HG02981 (cell line): ENCODE results near the gene MYDGF.

Experiments
- ATAC-seq: cut with Tn5 transposase; IDR thresholded peaks from one replicate; pipeline ENCODE4 v1.9.1; 2021; ENCODE audit warnings: mild to moderate bottlenecking, moderate library complexity; ENCODE audit not compliant: unreplicated experiment

The MYDGF gene

DNA sequence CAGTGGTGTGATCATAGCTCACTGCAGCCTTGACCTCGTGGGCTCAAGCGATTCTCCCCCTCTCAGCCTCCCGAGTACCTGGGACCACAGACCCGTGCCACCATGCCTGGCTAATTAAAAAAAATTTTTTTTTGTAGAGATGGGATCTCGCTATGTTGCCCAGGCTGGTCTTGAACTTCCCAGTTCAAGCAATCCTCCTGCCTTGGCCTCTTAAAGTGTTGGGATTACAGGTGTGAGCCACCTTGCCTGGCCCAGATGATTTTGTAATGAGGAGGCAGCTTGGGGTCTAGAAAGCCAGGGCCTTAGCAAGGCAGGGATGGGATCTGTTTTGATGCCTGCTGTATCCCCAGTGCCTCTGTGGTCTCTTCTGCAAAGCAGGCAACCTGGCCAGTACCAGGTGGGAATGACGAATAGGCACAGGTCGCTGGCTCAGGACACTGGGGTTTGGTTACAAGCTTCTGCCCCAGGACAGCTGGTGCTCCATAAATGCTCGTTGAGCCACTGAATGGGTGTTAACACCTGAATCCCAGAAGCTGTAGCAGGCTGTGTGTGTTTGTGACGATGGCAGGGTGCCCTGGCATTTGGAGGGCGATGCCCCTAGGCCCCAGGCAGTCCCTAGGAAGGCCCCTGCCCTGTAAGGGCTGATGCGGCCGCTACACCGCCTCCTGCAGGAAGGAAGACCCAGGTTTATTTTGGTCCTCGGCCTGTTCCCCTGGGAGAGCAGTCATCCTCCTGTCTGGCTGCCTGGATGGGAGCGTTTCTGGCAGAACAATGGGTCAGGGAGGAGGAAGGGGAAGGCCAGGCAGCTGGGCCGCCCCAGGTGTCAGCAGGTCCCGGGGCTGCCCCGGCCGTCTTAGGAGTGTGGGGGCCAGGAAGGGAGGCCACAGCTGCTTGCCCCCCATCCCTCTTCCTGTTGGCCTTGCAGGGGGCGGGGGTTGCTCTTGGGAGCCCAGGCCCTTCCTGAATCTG is 22.2 kb downstream of the MYDGF start:
- no peak for ATAC-seq

DNA sequence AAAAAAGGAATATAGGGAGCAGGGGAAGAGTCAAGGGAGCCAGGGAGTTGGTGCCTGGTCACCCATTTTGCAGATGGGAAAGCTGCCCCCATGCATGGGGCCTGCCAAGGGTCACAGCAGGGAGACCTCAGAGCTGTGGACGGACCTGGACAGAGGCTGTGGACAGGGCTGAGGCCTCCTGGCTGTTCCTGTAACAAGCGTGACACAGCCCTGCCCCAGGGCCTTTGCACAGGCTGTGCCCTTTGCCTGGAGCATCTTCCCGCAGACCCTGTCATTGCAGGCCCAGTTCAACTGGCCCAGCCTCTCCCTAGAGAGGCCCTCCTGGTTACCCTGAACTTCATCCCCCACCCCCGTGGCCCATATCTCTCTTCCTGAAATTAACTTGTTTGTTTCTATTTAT is 24.4 kb downstream of the MYDGF start:
- no peak for ATAC-seq

DNA sequence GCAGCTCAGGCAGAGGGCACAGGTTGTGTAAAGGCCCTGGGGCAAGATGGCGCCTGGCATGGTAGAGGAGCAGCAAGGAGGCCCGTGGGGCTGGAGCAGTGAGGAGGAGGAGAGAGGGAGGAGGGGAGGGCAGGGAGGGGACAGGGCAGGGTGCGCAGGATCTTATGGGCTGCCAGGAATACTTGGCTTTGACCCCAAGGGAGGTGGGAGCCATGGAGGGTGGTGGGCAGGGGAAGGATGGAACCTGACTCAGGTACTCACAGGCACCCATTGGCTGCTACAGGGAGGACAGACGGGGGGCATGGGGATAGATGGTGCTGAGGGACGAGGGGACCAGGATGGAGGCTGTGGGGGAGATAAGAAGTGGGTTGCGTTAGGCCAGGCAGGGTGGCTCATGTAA is 27.5 kb downstream of the MYDGF start:
- ATAC-seq: no peak

DNA sequence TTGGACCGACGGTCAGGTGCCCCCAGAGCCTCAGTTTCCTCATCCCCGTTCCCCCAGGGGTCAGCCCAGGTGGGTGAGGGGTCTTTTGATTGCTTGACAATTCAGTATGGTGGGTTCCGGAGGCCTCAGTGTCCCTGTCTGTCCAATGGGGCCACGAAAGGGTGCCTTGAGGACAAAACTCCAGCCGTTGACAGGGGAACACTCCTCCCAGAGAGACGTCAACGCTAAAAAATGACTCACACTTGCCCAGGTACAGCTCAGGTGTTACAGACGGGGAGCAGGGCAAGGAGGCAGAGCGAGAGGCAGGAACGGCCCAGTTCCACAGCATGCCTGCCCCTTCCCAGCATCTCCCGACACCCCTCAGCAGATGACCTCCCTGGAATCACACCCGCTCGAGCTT is 29.0 kb downstream of the MYDGF start:
- no peak for ATAC-seq

DNA sequence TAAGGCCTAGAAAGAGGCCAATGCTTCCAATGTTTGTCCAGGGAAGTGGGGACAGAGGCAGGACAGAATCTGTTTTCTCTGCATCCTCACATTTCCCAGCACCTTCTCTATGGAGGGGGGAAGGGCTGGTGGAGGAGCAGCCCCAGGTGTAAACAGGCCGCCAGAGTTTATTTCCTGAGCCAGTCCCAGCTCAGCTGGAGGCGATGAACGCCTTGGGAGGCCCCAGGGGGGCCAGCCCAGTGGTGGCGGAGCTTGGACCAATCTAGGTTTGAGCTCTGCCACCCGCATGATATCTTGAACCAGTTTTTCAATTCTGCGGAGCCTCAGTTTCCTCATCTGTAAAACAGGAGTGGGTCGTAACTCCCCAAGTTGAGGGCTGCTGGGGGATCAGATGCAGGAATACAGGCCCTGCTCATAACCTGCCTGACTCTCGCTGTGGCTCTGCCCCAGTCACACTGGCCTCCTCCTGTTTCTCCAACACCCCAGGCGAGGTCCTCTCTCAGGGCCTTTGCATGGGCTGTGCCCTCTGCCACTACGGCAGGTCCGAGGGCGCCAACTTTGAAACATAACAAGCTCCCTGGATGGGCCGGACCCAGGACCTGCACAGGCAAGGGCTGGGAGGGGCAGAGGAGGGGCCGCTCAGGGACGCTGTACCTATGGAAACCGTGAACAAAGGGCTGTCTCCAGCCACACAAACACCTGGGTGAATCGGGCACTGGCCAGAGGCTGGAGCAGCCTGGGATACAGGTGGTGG is 29.7 kb downstream of the MYDGF start:
- no peak for ATAC-seq

DNA sequence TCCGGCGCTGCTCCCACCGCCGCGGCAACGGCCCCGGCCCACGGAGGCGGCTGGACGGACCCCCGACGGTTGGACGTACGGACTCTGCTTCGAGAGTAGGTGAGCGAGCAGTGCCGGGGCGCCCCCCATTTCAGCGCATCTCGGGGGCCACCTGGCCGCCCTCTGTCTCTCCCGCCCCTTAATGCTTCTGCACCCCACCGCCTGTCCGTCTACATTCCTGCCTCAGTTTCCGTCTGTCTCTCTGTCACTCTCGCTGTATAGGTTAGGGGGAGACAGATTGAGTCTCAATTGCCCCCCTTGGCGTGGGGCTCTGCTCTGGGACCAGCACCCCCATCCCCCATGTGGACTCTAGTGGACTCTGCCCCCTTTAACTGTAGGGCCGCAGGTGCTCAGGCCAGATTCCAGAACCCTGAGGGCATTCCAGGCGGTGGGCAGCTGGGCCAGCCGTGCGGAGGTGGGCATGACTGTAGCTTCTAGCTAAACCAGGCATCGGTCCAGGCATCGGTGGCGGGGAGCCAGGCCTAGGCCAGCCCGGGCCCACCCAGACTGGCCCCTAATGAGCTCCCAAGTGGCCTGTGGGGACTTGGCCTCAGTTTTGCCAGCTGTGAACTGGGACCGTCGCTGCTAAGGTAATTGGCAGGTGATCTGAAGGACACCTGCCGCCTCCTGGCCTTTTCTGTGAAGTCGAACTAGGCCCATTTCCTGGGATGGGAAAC is 30.5 kb downstream of the MYDGF start:
- ATAC-seq: peak; percentile 15

DNA sequence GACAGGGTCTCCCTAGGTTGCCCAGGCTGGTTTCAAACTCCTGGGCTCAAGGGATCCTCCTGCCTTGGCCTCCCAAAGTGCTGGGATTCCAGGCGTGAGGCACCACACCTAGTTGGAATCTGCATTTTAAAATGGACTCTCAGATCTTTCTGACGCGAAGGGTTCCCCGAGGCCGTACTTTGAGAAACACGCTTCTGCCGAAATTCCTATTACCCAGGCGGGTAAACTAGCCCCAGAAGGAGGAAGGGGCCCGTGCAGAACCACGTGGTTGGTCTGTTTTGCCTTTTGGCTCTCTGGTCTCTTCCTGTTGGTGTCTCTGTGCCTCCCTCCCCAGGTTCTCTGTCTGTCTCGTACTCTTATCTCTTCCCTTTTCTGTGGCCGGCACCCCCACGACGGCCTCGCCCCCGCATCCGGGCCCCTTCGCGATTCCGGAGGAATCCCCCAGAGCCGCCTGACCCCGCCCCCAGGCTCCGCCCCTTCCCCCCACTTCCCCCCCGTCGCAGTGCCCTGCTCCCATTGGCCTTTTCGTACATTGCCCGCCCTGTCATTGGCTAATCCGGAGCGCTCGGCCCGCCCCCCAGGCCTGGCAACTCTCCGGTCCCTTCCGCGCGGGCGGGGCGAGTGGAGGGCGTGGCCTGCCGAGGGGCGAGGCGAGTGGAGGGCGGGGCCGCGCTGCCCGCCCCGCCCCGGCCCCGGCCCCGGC is 31.2 kb downstream of the MYDGF start, which contains the start of gene TNFAIP8L1:
Gene TNFAIP8L1 (plus strand): TSS at position 689 of the 703 bp plus-strand sequence. CDS start 12,354 bp downstream, outside the sequence.
- peak; percentile 77 for ATAC-seq

DNA sequence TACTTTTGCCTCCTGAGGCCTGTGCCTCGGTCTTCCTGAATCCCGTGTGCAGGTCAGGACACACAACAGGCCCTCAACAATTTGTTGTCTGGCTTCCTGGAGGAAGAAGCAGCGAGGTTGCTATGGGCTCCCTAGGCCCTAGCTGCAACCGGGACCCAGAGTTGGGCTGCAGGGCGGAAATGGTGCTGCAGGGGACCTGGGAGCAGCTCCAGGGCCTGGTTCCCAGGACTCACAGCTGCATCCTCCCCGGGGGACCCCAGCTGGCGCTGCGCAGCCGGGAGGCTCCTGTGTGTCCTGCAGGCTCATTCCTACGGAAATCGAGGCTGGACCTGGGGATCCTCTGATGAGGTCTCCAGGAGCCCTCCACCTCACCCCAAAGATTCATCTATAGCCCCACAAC is 31.8 kb downstream of the MYDGF start:
- no peak for ATAC-seq

DNA sequence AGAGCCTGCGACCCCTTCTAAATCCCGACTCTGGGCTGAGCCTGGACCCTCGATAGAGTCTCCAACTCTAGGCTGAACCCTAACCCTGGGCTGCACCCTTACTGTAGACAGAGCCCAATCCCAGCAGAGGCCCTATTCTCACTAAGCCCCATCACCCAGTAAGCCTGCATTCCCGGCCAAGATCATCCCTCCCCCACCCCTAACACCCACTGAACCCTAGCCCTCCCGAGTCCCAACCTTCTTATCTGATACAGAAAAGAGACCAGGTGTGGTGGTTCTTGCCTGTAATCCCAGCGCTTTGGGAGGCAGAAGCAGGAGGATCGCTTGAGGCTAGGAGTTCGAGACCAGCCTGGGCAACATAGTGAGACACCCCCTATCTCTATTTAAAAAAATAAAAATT is 33.4 kb downstream of the MYDGF start:
- ATAC-seq: no peak

DNA sequence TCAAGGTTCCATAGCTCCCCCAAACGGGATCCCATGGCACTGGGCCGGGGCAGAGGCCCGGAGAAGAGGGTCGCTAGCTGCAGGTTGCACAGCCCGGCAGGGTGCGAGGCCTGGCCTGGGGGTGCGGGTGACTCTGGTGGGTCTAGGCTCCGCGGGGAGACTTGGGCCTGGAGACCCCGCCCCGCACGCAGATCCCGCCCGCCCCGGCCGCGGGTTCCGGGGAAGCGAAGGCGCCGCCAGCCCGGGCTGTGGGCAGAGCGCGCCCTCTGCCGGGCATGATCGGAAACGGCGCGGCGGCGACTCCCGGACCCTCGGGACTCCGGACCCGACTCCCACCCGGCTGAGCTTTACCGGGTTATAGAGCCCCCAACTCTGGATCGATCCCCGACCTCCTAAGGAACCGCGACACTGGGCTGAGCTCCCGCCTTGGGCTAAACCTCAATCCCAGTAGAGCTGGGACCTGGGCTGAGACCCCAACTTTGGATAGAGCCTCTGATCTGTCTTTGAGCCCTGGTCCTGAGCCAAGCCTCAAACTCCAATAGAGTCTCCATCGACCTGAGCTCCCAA is 33.9 kb downstream of the MYDGF start:
- ATAC-seq: no peak

DNA sequence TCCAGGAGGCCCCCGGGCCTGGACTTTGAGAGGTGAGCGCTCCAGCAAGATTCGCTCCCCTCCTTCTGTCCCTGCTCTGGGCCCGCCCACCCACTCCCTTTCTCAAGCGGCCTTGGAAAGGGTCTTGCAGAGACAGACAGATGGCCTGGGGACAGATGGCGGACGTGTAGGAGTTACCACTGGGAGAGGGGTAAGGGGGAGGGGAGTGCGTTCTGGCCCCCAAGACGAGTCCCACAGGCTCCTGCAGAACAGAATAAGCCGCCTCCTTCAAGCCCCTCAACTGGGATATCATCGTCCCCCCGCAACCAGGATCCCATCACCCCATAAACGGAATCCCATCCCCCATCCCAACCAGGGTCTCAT is 34.4 kb downstream of the MYDGF start:
- ATAC-seq: no peak

DNA sequence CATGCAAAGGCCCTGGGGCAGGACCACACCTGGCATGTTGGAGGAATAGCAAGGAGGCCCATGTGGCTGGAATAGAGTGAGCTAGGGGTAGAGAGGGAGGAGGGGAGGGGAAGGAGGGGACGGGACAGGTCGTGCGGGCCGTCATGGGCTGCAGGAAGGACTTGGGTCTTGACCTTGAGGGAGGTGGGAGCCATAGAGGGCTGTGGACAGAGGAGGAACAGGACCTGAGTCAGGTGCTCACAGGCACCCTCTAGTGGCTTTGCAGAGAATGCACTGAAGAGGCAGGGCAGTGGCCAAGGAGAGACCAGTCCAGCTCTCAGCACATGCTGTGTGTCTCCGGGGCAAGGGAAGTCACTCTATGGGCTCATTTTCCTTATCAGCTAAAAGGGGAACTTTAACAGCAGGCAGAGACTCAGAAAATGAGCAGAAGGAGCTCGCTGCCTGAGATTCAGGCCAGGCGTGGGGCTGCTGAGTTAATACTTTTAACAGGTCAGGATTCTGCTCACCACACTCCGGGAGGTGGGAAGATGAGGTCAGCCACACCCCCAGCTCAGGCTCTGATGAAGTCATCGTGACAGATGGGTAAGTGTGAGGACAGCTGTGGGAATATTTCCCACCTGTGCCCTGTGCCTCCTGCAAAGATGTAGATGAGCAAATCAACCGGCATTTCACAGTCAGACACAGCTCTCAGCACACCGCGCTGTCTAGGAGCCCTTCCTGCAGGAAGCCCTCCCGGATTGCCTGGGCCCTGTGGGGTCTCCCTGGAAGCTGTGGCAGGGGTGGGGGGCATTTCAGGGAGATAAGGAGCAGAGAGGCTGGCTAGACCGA is 36.8 kb downstream of the MYDGF start:
- ATAC-seq: no peak

DNA sequence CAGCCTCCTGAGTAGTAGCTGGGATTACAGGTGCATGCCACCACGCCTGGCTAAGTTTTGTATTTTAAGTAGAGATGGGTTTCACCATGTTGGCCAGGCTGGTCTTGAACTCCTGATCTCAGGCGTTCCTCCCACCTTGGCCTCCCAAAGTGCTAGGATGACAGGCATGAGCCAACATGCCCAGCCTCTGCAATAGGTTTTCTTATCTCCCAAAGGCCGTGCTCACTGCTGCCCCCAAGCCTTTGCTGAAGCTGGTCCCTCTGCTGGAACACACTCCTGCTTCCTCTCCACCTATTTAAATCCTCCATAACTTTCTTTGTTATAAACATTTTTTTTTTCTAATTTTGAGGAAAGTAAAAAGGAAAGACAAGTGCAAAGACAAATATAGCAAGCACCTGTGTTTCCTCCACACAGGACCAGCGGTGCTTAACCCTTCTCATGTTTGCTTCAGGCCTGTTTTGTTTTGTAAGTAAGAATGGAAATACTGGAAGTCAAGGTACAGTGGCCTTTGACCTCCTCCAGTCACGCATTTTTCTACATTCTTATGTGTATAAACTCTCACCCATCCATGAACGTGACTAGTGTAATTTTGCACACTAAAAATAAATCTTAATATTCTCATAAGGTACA is 45.3 kb downstream of the MYDGF start:
- ATAC-seq: no peak

DNA sequence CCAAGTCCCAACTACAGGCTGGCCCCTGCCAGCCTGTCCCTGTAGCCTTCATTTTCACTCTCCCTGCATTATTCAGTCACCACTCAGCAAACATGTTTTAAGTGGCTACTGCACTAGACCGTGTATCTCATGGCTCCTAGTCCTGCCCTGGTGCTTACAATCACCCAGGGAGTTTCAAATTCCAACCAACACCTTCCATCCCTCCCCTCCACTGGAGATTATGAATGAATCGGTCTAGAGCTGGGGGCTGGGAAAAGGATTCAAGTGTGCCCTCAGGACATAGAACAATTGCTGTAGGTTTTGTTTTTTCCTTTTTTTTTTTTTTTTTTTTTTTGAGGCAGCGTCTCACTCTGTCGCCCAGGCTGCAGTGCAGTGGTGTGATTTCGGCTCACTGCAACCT is 45.8 kb downstream of the MYDGF start:
- ATAC-seq: no peak

DNA sequence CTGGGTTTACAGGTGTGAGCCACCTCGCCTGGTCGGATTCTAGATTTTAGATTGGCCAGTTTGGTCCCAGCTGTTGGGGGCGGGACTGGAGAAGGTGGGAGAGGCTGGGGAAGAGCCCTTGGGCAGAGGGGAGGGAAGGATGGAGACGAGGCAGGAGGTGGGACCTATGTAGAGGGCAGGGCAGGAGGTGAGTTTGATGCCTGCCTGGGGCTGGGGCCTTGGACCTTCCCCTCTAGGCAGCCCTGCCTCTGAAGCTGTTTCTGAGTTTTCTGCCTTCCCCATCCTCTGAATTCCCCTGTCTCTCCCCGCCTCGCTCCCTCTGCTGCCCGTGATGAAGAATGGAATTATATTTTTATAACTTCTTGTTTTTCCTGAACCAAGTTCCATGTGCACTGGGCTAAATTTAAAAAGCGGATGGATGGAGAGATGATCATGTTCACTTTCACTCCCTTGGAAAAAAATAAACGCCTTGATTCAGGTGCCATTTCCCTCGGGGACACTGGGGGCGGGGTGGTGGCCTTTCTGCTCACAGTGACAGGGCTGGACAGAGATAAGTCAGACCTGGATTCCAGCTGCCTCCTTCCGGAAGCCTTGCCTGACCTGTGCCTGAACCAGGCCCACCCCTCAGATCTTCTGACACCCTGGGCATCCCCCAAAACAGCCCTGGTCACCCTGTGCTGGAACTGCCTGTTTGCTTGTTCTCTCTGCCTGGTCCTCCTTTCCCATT is 47.3 kb downstream of the MYDGF start:
- ATAC-seq: no peak

DNA sequence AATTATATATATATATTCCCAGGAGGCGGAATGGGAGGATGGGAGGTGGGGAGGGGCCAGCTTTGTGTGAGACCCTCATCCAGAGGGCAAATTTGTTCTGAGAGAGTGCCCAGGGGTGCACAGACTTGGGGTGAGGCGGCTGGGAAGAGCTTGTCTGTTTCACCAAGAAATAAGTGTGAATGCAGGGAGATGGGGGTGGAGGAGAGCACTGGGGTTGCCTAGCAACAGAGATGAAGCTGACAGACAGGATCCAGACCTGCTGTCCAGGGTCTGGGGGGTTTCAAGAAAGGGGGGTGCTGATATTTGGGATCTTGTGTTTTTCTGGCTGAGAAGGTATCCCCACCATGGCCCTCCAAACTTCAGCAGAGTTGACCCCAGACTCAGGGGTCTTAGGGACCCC is 49.5 kb downstream of the MYDGF start:
- no peak for ATAC-seq

DNA sequence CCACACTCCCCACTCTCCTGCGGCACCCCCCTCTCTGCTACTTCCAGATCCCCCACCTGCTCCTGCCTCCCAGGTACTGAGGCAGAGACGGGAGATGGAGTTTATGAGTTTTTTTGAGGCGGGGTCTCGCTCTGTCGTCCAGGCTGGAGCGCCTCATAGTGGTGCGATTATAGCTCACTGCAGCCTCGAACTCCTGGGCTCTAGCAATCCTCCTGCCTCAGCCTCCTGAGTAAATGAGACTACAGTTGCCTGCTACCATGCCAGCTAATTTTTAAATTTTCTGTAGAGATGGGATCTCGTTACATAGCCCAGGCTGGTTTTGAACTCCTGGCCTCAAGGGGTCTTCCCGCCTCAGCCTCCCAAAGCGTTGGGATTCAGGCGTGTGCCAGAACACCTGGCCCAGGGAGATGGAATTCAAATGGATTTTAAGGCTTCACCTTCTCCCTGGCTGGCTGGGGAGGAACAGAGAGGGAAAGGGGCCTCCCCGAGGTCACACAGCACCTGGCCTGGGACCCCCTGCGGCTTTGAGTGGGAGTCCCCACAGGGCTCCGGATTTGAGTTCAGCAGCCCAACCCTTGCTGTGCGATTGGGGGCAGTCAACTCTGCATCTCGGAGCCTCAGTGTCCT is 50.4 kb downstream of the MYDGF start:
- ATAC-seq: no peak

DNA sequence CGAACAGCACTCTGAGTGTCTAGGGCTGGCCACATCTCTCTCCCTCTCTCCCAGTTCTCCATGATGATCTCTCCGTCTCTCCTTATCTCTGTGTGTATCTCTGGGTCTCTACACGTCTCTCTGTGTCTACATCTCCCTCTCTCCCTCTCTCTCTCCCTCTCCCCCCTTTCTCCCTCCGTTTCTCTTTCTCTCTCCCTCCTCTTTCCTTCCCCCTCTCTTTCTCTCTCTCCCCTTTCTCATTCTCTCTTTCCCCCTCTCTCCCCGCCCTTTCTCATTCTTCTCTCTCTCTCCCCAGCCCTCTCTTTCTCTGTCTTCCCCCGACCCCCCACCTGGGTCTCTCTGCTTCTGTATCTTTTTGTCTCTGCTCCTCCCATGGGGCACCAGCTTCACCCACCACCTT is 52.1 kb downstream of the MYDGF start:
- no peak for ATAC-seq
